H1 (cell line): ENCODE results near the gene LPIN2. TPM values are rescaled to one million over a fixed set of nuclear protein-coding genes. Genes with fewer than 3 reads are reported as not detected.

ENCODE experiments used
- POLR2AphosphoS5 ChIP-seq: IDR thresholded peaks from 2 replicates; pipeline ENCODE4 v1.6.1; 2011; ENCODE audit warnings: low read depth, low read length
- polyA plus RNA-seq, 7 experiments: library from polyadenylated mRNA; depleted of rRNA in 3 of 7; stranded (reverse) in 5 of 7; unstranded in 2 of 7; fragments of >200 nt in 5 of 7; fragments of 200-250 nt in 2 of 7; gene quantifications; 1 replicate in 5 of 7; 2 replicates in 1 of 7; 4 replicates in 1 of 7; pipeline versions ENCODE4 v1.2.1 to v1.2.3, GENCODE V29; 2011 to 2013; ENCODE audit warnings: missing spikeins in 2 of 7, mixed read lengths in 2 of 7
- total RNA-seq: library from RNA; stranded (reverse); fragmentation: NEBNext Ultra II Directional; extraction: Animal tissue kit (Norgen Biotek cat#: 25700); gene quantifications from 2 replicates; pipeline ENCODE4 v1.2.1, GENCODE V29; 2021
- TF ChIP-seq, protein P1 (sequence below): fragments of 300-600 bp; sonication (generic); IDR thresholded peaks from 2 replicates; pipeline ENCODE4 v1.7.1; 2012; ENCODE audit warnings: low read length, moderate library complexity, mild to moderate bottlenecking, inconsistent platforms; ENCODE audit not compliant: insufficient replicate concordance

LPIN2 gene
- total and polyA plus RNA-seq, 2 of the 8 experiments (the other 6 are each of a cell fraction or from before 2014, with no cell fraction given): 7.4 to 14.2 TPM

DNA sequence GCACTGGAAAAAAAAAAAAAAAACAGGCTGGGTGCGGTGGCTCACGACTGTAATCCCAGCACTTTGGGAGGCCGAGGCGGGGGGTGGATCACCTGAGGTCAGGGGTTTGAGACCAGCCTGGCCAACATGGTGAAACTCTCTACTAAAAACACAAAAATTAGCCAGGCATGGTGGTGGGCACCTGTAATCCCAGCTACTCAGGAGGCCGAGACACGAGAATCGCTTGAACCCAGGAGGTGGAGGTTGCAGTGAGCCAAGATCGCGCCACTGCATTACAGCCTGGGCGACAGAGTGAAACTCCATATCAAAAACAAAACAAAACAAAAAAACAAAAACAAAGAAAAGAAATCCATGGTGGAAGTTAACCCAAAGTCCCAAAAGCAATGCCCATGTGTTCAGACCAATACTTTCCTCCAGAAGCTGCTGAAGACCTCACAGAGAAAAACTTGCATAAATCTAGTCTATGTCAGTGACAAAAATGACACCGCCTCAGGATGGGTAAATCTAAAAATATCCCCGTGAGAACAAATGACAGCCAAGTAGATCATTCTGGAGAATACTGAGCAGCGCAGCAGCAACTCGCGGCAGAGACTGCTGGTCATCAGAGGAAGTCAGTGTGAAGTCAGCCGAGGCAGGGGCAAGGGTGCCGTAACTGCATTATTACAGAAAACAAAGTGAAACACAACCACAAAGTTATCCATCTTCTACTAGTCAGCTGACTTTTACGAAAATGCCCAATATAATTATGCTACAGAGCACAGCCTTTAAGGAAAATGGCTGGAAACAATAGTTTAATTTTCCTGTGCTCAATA is 41.0 kb downstream of the LPIN2 start (continued):
- TF ChIP-seq, protein P1, sequence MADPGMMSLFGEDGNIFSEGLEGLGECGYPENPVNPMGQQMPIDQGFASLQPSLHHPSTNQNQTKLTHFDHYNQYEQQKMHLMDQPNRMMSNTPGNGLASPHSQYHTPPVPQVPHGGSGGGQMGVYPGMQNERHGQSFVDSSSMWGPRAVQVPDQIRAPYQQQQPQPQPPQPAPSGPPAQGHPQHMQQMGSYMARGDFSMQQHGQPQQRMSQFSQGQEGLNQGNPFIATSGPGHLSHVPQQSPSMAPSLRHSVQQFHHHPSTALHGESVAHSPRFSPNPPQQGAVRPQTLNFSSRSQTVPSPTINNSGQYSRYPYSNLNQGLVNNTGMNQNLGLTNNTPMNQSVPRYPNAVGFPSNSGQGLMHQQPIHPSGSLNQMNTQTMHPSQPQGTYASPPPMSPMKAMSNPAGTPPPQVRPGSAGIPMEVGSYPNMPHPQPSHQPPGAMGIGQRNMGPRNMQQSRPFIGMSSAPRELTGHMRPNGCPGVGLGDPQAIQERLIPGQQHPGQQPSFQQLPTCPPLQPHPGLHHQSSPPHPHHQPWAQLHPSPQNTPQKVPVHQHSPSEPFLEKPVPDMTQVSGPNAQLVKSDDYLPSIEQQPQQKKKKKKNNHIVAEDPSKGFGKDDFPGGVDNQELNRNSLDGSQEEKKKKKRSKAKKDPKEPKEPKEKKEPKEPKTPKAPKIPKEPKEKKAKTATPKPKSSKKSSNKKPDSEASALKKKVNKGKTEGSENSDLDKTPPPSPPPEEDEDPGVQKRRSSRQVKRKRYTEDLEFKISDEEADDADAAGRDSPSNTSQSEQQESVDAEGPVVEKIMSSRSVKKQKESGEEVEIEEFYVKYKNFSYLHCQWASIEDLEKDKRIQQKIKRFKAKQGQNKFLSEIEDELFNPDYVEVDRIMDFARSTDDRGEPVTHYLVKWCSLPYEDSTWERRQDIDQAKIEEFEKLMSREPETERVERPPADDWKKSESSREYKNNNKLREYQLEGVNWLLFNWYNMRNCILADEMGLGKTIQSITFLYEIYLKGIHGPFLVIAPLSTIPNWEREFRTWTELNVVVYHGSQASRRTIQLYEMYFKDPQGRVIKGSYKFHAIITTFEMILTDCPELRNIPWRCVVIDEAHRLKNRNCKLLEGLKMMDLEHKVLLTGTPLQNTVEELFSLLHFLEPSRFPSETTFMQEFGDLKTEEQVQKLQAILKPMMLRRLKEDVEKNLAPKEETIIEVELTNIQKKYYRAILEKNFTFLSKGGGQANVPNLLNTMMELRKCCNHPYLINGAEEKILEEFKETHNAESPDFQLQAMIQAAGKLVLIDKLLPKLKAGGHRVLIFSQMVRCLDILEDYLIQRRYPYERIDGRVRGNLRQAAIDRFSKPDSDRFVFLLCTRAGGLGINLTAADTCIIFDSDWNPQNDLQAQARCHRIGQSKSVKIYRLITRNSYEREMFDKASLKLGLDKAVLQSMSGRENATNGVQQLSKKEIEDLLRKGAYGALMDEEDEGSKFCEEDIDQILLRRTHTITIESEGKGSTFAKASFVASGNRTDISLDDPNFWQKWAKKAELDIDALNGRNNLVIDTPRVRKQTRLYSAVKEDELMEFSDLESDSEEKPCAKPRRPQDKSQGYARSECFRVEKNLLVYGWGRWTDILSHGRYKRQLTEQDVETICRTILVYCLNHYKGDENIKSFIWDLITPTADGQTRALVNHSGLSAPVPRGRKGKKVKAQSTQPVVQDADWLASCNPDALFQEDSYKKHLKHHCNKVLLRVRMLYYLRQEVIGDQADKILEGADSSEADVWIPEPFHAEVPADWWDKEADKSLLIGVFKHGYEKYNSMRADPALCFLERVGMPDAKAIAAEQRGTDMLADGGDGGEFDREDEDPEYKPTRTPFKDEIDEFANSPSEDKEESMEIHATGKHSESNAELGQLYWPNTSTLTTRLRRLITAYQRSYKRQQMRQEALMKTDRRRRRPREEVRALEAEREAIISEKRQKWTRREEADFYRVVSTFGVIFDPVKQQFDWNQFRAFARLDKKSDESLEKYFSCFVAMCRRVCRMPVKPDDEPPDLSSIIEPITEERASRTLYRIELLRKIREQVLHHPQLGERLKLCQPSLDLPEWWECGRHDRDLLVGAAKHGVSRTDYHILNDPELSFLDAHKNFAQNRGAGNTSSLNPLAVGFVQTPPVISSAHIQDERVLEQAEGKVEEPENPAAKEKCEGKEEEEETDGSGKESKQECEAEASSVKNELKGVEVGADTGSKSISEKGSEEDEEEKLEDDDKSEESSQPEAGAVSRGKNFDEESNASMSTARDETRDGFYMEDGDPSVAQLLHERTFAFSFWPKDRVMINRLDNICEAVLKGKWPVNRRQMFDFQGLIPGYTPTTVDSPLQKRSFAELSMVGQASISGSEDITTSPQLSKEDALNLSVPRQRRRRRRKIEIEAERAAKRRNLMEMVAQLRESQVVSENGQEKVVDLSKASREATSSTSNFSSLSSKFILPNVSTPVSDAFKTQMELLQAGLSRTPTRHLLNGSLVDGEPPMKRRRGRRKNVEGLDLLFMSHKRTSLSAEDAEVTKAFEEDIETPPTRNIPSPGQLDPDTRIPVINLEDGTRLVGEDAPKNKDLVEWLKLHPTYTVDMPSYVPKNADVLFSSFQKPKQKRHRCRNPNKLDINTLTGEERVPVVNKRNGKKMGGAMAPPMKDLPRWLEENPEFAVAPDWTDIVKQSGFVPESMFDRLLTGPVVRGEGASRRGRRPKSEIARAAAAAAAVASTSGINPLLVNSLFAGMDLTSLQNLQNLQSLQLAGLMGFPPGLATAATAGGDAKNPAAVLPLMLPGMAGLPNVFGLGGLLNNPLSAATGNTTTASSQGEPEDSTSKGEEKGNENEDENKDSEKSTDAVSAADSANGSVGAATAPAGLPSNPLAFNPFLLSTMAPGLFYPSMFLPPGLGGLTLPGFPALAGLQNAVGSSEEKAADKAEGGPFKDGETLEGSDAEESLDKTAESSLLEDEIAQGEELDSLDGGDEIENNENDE: no peak
- no peak for TF ChIP-seq POLR2AphosphoS5
